HG02885 (cell line): ENCODE results near the gene SGIP1.

Source experiments
- ATAC-seq: cut with Tn5 transposase; IDR thresholded peaks from one replicate; pipeline ENCODE4 v1.9.1; 2021; ENCODE audit warnings: mild to moderate bottlenecking; ENCODE audit not compliant: unreplicated experiment, poor library complexity

The SGIP1 gene

DNA sequence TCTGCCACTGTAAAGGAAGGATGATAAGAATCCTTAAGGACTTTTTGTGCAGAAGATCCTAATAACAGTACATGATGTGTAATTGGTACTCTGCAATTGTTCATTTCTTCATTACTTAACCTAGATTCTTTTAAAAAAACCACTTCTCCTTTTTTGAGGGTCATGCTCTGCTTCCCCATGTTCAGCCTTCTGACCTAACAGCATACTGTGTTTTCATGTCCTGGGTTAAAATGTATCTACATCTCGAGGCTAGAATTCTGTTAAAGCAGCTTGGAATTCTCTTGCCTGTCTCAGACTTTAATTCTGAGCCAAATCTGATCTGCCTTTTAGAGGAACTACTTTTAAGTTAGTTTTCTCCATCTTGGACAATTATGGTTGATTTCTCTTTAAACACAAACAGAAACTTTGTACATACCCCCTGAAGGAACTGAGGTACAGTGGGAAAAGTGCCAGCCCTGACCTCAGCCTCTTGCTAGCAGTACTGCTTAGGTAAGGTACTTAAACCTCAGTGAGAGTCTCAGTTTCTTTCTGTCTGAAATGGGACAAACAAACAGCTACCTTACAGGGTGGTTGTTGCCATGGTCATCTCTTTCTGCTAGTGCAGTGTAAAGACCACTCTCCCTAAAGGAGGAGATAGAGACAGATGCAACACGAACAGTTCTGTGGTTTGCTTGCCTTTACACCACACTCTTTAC, 115.1 kb downstream of the SGIP1 start:
- peak; percentile 91 for ATAC-seq

DNA sequence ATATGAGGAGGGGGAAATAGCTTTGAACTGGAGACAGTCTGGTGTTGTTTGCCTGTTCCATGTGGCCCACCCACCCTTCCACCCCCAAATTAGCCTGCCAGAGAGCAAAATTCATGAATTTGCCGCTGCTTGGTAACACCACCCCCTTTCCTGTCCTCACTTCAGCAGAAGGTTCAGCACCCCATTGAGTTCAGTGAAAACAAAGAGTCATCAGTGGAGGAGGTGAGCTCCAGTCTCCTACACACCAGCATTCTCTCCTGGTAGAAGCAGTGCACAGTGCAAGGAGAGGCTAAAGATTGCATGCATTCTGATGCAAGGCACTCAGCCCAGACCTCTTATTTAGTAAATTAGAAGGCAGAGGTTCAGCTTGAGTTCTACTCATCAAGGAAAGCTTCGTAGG, 118.6 kb downstream of the SGIP1 start:
- no peak for ATAC-seq

DNA sequence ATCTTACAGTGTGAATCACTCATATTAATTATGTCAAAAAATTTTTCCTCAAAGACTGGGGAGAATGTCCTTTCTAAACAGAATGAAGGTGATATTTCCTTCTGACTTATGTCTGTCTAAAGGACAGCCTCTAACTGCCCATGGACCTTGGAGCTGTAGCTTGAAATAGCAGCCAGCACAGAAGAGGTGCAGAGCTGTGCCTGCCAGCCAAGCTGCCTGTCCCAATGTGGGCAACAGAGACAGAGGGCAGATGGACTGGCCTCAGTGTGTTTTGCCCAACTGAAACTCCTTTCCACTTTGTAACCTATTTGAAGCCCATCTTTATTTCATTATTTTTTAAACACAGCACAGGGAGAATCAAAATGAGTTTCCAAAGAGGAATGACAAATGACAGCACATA, 120.7 kb downstream of the SGIP1 start:
- no peak for ATAC-seq

DNA sequence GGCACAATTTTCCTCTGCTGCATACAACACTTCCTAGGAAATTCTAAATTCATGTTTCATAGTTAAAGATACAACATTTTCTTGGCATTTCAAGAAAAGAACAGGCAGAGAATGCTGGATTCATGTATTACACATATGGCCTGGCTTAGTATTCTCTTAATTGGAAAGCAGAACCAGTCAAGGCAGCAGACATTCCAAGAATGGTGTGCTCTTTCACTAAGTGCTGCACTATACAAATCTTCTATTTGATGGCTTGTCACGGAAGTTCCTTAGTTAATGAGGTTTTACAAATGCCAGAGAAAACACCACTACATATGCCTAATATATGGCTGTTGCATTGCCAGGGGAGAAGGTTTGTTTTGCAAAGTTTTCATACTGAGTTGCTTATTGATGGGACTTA, 137.5 kb downstream of the SGIP1 start:
- ATAC-seq = no peak

DNA sequence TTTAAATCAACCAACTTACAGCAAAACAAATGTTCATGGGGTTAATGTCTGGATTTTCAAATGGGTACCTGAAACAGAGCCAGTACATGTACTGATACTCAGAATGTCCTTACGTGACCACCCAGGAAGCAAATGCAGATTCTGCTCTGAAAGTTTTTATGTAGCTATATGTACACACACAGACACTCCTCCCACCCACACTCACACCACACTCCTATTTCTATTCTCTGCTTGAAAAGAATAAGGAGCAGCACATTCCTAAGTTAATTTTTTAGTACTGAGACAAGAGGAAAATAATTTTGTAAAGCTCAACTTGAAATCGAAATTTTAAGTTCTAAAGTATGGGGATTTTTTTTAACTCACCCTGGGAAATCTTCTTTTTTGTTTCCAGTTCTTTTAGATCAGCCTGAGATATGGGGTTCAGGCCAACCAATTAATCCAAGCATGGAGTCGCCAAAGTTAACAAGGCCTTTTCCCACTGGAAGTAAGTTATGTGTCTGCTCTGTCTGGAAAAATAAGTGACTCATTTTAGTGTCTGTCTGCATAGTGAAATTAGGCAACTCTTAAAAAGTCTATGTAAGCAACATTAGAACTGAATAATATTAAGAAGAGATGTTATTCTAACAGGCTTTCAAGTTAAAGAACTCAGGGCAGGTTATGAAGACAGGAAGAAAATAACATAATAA, 142.8 kb downstream of the SGIP1 start:
- ATAC-seq = no peak

DNA sequence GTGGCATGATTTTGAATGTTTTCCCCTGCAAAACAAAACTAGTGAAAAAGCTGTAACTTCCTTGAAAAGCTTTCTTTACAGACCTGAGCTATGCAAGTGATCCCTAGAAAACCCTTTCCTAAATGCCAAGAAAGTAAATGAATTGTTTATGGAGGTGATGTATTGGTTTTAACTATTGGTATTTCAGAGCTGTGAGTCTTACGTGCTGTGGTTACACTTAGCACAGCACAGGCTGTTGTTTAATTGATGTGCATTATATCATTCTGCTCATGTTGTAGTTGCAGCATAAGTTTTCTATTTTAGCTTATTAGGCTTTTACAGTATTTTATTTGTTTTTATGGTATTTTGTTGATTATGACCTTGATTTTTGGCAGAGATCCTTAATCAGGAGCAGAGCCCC, 144.2 kb downstream of the SGIP1 start:
- ATAC-seq = no peak

DNA sequence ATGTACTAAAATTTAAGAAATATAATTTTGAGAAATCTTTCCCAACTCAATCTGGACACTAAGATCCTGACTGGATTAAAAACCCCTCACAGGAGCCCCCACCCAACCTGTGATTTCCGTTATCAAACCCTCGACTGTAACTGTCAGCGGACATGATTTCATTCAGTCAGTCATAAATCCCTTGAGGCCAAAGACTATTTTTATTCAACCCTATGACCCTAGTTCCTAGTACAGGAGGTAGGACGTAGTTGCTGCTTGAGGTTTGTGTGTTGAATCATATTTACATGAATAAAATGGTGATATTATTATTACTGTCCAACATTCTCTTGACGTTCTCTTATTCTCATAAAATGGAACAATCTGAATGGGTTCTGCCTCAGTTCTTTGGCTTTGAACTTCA, 145.2 kb downstream of the SGIP1 start:
- no peak for ATAC-seq

DNA sequence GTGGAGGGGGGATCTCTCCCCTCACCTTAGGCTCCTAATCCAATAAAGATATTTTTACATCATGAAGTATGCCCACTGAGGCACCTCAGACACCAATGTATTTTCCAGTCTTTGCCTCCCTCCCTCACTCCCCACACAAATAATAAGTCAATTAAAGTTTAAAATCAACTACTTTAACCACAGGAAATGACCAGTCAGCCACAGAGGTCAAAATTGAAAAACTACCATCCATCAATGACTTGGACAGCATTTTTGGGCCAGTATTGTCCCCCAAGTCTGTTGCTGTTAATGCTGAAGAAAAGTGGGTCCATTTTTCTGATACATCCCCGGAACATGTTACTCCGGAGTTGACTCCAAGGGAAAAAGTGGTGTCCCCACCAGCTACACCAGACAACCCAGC, 147.7 kb downstream of the SGIP1 start:
- no peak for ATAC-seq

DNA sequence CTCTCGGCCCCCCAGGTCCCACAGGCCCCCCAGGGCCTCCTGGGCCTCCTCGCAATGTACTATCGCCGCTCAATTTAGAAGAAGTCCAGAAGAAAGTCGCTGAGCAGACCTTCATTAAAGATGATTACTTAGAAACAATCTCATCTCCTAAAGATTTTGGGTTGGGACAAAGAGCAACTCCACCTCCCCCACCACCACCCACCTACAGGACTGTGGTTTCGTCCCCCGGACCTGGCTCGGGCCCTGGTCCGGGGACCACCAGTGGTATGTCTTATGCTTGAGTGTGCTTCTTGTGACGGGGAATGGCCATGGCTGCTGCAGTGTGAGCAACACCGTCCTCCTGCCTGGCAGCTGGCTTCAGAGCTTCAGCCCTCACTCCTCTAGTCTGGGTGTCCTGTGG, 148.2 kb downstream of the SGIP1 start:
- ATAC-seq = no peak

DNA sequence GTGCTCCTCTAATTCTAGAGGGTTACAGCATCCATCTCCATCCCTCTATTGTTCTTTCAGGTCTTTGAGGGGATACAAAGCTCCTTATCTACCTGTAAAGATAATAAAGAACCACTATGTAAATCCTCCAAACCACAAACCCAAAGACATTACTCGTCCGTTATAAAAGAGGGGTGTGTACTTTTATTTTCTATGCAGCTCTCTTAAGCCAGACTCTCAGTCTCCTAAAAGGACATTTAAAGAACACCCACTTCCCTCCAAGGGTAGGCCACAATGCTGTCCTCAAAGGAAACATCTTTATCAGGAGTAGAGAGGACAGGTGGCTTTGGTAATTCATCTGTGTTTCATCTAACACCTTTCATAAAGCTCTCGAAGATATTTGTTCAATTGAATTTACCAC, 150.4 kb downstream of the SGIP1 start:
- no peak for ATAC-seq

DNA sequence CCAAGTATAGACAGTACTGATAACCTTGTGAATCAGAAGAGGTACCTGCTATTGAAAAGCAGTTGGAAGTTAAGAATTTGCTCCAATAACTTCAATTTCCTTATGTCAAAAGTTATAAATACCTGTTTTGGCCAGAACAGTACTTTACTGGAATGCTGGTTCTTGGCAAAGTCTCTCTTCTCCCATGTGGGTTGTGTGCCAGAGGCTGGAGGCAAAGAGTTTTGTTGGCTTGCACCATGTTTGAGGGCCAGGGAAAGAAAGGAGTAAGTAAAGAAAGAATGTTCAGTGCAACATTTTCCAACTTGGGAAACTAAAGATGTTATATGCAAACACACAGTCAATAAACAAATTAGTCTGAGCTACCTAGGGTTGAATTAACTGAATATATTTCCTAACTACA, 151.3 kb downstream of the SGIP1 start:
- no peak for ATAC-seq

DNA sequence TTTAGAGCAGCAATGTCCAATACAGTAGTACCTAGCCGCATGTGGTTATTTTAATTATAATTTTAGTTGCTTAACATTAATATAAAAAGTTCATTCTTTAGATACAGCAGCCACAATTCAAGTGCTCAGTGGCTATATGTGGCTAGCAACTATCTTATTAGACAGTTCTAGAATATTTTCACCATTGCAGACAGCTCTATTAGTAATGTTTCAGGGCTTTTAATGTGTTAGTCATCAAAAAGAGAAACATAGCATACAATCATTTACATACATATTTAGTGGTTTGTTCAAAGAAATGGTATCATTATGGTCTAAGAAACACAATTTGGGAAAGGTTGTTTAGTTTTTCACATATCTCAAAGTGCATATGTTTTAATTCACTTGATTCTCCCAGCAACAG, 151.7 kb downstream of the SGIP1 start:
- ATAC-seq = no peak

DNA sequence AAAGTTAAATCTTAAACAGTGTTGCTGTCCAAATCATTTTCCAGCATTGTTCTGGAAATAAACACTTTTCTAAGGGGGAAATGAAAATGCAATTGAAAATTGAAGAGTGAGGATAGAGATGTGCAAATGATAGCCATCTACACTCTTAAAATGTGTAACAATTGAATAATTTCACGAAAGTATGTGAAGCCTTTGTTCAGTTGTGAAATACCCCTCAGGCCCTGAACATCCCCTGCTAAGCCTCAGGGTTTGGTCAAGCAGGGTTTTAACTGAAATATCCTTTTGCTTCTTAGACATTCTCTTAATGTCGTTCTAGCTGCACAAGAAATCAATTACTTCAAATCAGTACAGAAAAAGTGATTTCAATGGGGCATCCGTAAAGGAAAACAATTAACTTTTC, 152.5 kb downstream of the SGIP1 start:
- no peak for ATAC-seq

DNA sequence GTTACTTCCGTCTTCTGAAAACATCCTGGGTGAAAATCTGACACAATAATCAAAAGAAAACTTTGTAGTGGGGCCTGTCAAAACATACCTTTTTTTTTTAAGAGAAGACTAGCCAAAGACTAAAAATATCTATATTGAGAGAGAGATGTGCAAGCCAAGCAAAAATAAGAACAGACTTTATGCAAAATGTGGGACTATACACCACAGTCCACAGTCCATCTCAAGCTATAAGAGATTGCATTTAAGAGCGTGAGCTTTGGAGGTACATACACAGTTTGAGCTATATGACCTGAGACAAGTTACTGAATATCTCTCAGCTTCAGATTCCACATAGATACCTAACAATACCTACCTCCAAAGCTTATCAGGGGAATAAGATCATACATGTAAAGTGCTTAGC, 153.4 kb downstream of the SGIP1 start:
- no peak for ATAC-seq

DNA sequence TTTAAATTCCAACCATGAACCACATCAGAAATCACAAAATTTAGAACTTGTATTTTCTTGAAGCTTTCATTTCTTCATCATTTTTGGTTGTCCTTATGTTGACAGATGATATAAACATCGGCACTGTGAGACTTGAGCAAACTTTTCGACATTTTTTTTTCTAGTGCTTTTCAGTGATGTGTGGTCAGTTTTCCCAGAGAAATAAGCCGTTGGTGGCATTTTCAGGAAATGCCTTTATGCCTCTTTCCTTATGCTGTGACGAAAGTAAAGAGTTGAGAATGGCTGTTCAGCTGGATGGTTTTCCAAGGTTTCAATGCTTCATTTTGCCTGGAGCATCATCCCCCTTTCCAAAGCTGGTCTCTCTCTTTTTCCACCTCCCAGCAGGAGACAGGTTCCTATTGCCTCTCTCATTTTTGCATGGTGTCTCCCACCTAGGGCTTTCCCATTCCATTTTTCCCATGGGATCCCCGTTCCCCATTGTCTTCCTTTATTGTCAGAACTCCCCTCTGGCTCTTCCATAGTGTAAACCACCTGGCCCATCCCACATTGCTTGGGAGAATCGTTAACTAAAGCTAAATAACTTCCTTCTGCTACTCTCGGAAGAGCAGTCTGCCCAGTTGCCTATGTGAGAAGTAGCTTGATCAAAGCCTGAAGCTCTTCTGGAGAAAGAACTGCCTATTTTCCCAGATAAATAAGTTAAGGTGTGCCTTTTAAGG, 156.9 kb downstream of the SGIP1 start:
- ATAC-seq = no peak

DNA sequence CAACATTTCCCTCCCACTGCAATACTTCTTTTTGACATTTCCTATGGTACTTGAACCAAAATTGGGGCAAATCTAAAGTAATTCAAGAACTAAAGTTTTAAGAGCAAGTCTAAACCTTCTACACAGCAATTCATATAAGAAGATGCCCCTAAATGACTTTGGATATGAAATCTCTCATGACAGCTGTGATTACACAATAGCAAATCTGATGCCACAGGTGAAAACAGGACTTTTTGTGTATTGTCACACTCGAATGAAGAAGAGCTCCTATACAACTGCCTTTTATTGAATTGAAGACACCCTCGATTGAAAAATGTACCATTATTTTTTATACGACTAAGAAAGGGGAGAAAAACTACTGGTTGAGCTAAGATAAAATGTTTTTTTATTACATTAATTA, 158.7 kb downstream of the SGIP1 start:
- ATAC-seq = no peak

DNA sequence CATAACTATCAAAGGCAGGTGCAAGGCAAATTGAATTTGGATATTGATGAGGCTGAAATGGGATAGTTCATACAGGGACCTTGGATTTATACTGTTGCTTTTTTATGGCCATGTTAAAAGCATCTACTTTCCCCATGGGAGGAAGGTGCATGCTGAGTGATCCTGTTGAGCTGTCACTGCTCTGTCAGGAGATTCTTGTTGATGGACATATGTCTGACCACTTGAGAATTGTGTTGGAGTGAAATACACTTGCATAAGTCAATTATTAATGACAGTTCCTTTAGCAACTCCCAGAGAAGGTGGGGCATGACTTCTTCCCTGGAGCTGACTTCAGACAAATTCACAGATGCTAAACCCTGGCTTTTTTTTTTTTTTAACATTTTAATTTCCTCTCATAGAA, 159.9 kb downstream of the SGIP1 start:
- no peak for ATAC-seq

DNA sequence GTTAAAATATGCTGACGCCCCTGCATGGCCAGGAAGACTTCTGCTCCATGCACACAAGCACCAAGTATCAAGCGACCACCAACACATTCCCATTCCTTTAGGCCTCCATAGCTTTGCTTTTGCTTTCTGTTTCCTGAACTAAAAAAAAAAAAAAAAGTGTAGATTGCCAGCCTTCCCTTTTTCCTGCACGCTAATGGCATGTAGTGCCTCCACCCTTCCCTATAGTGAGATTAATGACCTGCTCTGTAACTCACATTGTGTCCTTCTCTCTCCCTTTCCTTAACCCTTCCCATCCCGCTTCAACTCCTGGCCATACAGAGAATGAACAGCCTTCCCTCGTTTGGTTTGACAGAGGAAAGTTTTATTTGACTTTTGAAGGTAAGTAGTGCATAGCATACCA, 161.2 kb downstream of the SGIP1 start:
- ATAC-seq = no peak

DNA sequence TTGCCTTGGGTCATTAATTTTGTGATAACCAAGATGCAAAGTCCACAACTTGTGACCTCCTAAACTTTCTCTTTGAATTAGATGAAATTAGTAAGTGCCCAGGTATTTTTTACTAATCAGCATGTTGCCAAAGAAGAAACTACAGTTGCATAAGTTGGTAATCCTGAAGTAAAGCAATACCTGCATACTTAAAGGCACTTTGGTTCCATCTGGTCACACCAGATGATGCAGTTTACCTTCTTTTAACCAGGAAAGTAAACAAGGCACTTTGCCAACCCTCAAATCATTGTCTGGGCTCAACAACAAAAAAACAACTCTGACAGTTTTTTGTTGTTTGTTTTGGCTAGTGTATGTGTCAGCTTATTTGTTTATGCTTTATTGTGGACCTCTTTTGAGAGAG, 162.8 kb downstream of the SGIP1 start:
- no peak for ATAC-seq

DNA sequence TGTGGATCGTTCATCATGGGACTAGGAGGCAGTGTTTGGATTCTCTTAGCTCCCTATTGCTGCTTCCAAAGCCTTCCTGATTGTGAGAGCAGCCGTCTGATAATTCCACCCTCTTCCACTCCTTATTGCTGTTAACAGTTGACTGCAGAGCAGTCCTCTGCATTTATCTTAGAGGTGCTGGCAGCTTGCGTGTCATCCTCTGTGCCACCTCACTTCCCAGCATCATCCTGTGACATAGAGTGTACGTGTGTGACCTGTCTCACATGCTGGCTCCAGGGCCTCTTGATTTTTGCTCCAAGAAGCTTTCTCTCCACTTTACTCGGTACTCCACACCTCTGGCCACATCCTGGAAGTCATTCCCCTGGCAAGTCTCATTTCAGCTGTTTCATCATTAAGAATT, 165.3 kb downstream of the SGIP1 start:
- ATAC-seq = no peak

DNA sequence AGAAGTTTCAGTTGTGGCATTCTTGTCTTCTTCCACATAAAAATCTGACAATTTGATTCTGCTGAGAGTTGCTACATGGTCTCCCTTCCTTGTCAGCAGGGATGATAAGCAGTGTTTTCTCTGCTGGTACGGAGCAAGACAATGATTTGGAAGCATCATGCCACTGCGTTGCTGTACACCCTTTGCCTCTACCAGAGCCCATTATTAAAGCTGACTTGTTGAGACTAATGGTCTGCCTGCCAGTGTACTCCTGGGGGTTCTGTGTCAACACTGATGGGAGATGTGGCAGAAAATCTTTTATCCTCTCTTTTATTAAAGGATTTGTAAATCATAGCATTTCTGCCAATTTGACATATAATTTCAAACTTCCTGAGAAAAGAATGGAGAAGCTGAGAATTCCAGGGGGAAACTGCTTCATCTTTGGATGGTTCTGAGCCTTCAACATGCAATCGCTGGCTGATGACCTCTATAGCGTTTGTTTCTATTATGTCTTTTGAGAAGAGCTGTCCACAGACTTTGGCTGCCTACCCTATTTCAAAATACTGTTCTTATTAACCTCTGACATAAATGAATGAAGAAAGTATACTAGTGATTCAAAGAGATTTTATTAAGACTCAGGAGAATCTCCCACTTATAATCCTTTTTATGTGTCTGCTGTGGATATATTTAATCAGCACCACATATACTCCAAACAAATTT, 170.4 kb downstream of the SGIP1 start:
- no peak for ATAC-seq
